ENCODE results near the gene SETDB1.

Gene SETDB1

GRCh38 chr1:150971583-150972416 is 45.6 kb downstream of the SETDB1 start:
- DNase-seq = peak; percentile 24
- in situ Hi-C loops (cut with HindIII; ENCODE audit: low pct_ligation_motif_present, low pct_unique_long_range_greater_than_20kb, low sequenced_read_pairs) = no loop called here

GRCh38 chr1:150972417-150972940 is 46.3 kb downstream of the SETDB1 start:
- in situ Hi-C loops (cut with HindIII; ENCODE audit: low pct_ligation_motif_present, low pct_unique_long_range_greater_than_20kb, low sequenced_read_pairs) = no loop called here
- no peak for DNase-seq

GRCh38 chr1:150973258-150973835 is 47.2 kb downstream of the SETDB1 start:
- in situ Hi-C loops (cut with HindIII; ENCODE audit: low pct_ligation_motif_present, low pct_unique_long_range_greater_than_20kb, low sequenced_read_pairs) = no loop called here
- DNase-seq = no peak

- in situ Hi-C loops (cut with HindIII; ENCODE audit: low pct_ligation_motif_present, low pct_unique_long_range_greater_than_20kb, low sequenced_read_pairs) = no loop called here
- DNase-seq = peak; percentile 42
Observed at GRCh38 chr1:150973836-150974579, 47.8 kb downstream of the SETDB1 start.

GRCh38 chr1:150974580-150975478 is 48.7 kb downstream of the SETDB1 start, which contains the start of gene CERS2:
CERS2 (minus strand) TSS chr1:150974835; CDS start chr1:150969090, 5,745 bp downstream.
- in situ Hi-C loops (cut with HindIII; ENCODE audit: low pct_ligation_motif_present, low pct_unique_long_range_greater_than_20kb, low sequenced_read_pairs) = no loop called here
- DNase-seq = peak; percentile 87

GRCh38 chr1:150976401-150976821 is 50.2 kb downstream of the SETDB1 start:
- in situ Hi-C loops (cut with HindIII; ENCODE audit: low pct_ligation_motif_present, low pct_unique_long_range_greater_than_20kb, low sequenced_read_pairs) = no loop called here
- DNase-seq = no peak

GRCh38 chr1:150976879-150977694 is 50.9 kb downstream of the SETDB1 start:
- in situ Hi-C loops (cut with HindIII; ENCODE audit: low pct_ligation_motif_present, low pct_unique_long_range_greater_than_20kb, low sequenced_read_pairs) = no loop called here
- peak; percentile 94 for DNase-seq

- DNase-seq = peak; percentile 94
- in situ Hi-C loops (cut with HindIII; ENCODE audit: low pct_ligation_motif_present, low pct_unique_long_range_greater_than_20kb, low sequenced_read_pairs) = no loop called here
Observed at GRCh38 chr1:150979092-150980056, 53.2 kb downstream of the SETDB1 start.

- in situ Hi-C loops (cut with HindIII; ENCODE audit: low pct_ligation_motif_present, low pct_unique_long_range_greater_than_20kb, low sequenced_read_pairs) = no loop called here
- DNase-seq = peak; percentile 50
Observed at GRCh38 chr1:150981177-150981804, 55.1 kb downstream of the SETDB1 start.

- in situ Hi-C loops (cut with HindIII; ENCODE audit: low pct_ligation_motif_present, low pct_unique_long_range_greater_than_20kb, low sequenced_read_pairs) = no loop called here
Observed at GRCh38 chr1:150981805-150982712, 55.9 kb downstream of the SETDB1 start, which contains the start of gene ANXA9. ANXA9 (plus strand) TSS chr1:150982292; CDS start chr1:150983106, 814 bp downstream.

GRCh38 chr1:150985179-150985825 is 59.1 kb downstream of the SETDB1 start:
- DNase-seq = no peak
- in situ Hi-C loops (cut with HindIII; ENCODE audit: low pct_ligation_motif_present, low pct_unique_long_range_greater_than_20kb, low sequenced_read_pairs) = no loop called here

More at GRCh38 chr1:150981805-150982712, 55.9 kb downstream of the SETDB1 start, which contains the start of gene ANXA9:
- no peak for DNase-seq

- no peak for DNase-seq
- in situ Hi-C loops (cut with HindIII; ENCODE audit: low pct_ligation_motif_present, low pct_unique_long_range_greater_than_20kb, low sequenced_read_pairs) = no loop called here
Observed at GRCh38 chr1:150987924-150988323, 61.8 kb downstream of the SETDB1 start.

- no peak for DNase-seq
- in situ Hi-C loops (cut with HindIII; ENCODE audit: low pct_ligation_motif_present, low pct_unique_long_range_greater_than_20kb, low sequenced_read_pairs) = no loop called here
Observed at GRCh38 chr1:150992626-150993025, 66.5 kb downstream of the SETDB1 start.

- in situ Hi-C loops (cut with HindIII; ENCODE audit: low pct_ligation_motif_present, low pct_unique_long_range_greater_than_20kb, low sequenced_read_pairs) = no loop called here
- DNase-seq = no peak
Observed at GRCh38 chr1:150994248-150994647, 68.1 kb downstream of the SETDB1 start.

Measured in ACHN (cell line).